PC-9 (cell line): ENCODE measurements around the gene FAM171A1. TPM values are rescaled to one million over a fixed set of nuclear protein-coding genes. Genes with fewer than 3 reads are reported as not detected.

Source experiments
- BruUV-seq: library from RNA; stranded (reverse); fragments of 400-500 nt; replicated peaks from 2 replicates; lab custom pipeline; 2021; lab: Mats Ljungman, UMichigan
- CTCF ChIA-PET: fragments of 300-600 bp; sonication (Branson Sonifier 250); formaldehyde crosslinking; loops from one replicate; lab custom pipeline; 2022; ENCODE audit warnings: antibody characterized with exemption; lab: Charles Lee
- POLR2A ChIA-PET: fragments of 300-600 bp; sonication (Branson Sonifier 250); formaldehyde crosslinking; loops from one replicate; lab custom pipeline; 2022; ENCODE audit warnings: antibody characterized with exemption; ENCODE audit not compliant: unreplicated experiment; lab: Charles Lee
- DNase-seq, 2 experiments: peaks; one replicate each; pipeline versions ENCODE4 v3.0.0 to v3.0.0-alpha.2; 2015 to 2022; ENCODE audit warnings: mixed read lengths in 1 of 2
- H2AFZ ChIP-seq: fragments of 200-600 bp; sonication (generic); 2 replicates; pipeline ENCODE4 v1.8.1; 2017; ENCODE audit warnings: antibody characterized with exemption
- H3F3A ChIP-seq: fragments of 200-600 bp; sonication (generic); 2 replicates; pipeline ENCODE4 v1.8.1; 2017; ENCODE audit warnings: antibody characterized with exemption, mild to moderate bottlenecking, low read depth; ENCODE audit not compliant: insufficient read depth
- H3K27ac ChIP-seq: fragments of 200-600 bp; sonication (generic); 2 replicates; pipeline ENCODE4 v1.6.1; 2016; ENCODE audit warnings: mixed run types
- H3K27me3 ChIP-seq: fragments of 200-600 bp; sonication (generic); 2 replicates; pipeline ENCODE4 v1.6.1; 2016; ENCODE audit warnings: low read depth, mixed run types; ENCODE audit not compliant: insufficient read depth
- H3K36me3 ChIP-seq: fragments of 200-600 bp; sonication (generic); 2 replicates; pipeline ENCODE4 v1.6.1; 2016; ENCODE audit warnings: low read depth, mixed run types
- H3K4me1 ChIP-seq: fragments of 200-600 bp; sonication (generic); replicated peaks from 2 replicates; pipeline ENCODE4 v1.6.1; 2016; ENCODE audit warnings: mixed run types; ENCODE audit not compliant: insufficient read depth
- H3K4me2 ChIP-seq: fragments of 200-600 bp; sonication (generic); 2 replicates; pipeline ENCODE4 v1.6.1; 2017; ENCODE audit warnings: mixed run types
- H3K4me3 ChIP-seq: fragments of 200-600 bp; sonication (generic); 2 replicates; pipeline ENCODE4 v1.6.1; 2016; ENCODE audit warnings: mixed run types
- H3K79me2 ChIP-seq: fragments of 200-600 bp; sonication (generic); 2 replicates; pipeline ENCODE4 v1.6.1; 2017; ENCODE audit warnings: low read depth, mixed run types
- H3K9me2 ChIP-seq: fragments of 200-600 bp; sonication (generic); 2 replicates; pipeline ENCODE4 v1.8.1; 2017; ENCODE audit warnings: mild to moderate bottlenecking; ENCODE audit not compliant: insufficient read depth
- H3K9me3 ChIP-seq: fragments of 200-600 bp; sonication (generic); 2 replicates; pipeline ENCODE4 v1.8.1; 2016; ENCODE audit warnings: low read depth; ENCODE audit not compliant: insufficient read depth
- H4K20me1 ChIP-seq: fragments of 200-600 bp; sonication (generic); 2 replicates; pipeline ENCODE4 v1.8.1; 2017; ENCODE audit not compliant: insufficient read depth
- CTCF ChIP-seq: fragments of 200-600 bp; sonication (generic); conservative IDR thresholded peaks from 2 replicates; pipeline ENCODE4 v1.6.1; 2017; ENCODE audit warnings: mixed run types, antibody characterized with exemption, mild to moderate bottlenecking, moderate library complexity
- EZH2 ChIP-seq: fragments of 200-600 bp; sonication (generic); IDR thresholded peaks from 2 replicates; pipeline ENCODE4 v1.8.0; 2017; ENCODE audit warnings: antibody characterized with exemption, low read depth
- intact Hi-C: fragments of 100-400 bp; cut with micrococcal nuclease; formaldehyde crosslinking; loops from one replicate; pipeline ENCODE4 v1.10.0; 2022; ENCODE audit not compliant: unreplicated experiment
- total RNA-seq: library from RNA; stranded (reverse); gene quantifications from 2 replicates; pipeline ENCODE4 v1.2.3, GENCODE V29; 2021

The FAM171A1 gene
- total RNA-seq, 1 experiment from 2014 or later = 3.0 TPM

GRCh38 chr10:15227611-15228372 lies 143.3 kb downstream of the FAM171A1 start:
- H3K79me2 ChIP-seq = no peaks in the 10 kb centered on the region
- no peaks in the 10 kb centered on the region for H3F3A ChIP-seq
- CTCF ChIA-PET = no interaction called here
- TF ChIP-seq CTCF (no peak), EZH2 (no peak)
- no peak overlapping the region for H3K4me3 ChIP-seq
- no peaks in the 10 kb centered on the region for H3K36me3 ChIP-seq
- no peak overlapping the region for H3K4me2 ChIP-seq
- H3K9me3 ChIP-seq = no peaks in the 10 kb centered on the region
- BruUV-seq = no TSS peak
- POLR2A ChIA-PET = no interaction called here
- no peaks in the 10 kb centered on the region for H4K20me1 ChIP-seq
- no peak overlapping the region for H3K27ac ChIP-seq
- no peak overlapping the region for H2AFZ ChIP-seq
- intact Hi-C loops = no loop called here
- no peaks in the 10 kb centered on the region for H3K4me1 ChIP-seq
- peaks cover 14% of the 10 kb centered on the region for H3K27me3 ChIP-seq
- H3K9me2 ChIP-seq = no peaks in the 10 kb centered on the region
- no peak for DNase-seq

GRCh38 chr10:15225511-15225910 lies 145.6 kb downstream of the FAM171A1 start:
- H4K20me1 ChIP-seq = no peaks in the 10 kb centered on the region
- CTCF ChIA-PET = interaction anchor here (0.6 kb wide), 1 partner anchor 158 kb away, joined by 4 read pairs; no protein-coding TSS in a partner anchor
- H3K4me1 ChIP-seq = no peaks in the 10 kb centered on the region
- no peaks in the 10 kb centered on the region for H3K9me2 ChIP-seq
- TF ChIP-seq EZH2 = no peak
- TF ChIP-seq CTCF = no peak
- H3K4me3 ChIP-seq = no peak overlapping the region
- no peak overlapping the region for H3K4me2 ChIP-seq
- peaks cover 10% of the 10 kb centered on the region for H3K27me3 ChIP-seq
- intact Hi-C loops = no loop called here
- no peaks in the 10 kb centered on the region for H3K79me2 ChIP-seq
- POLR2A ChIA-PET = no interaction called here
- no peak overlapping the region for H2AFZ ChIP-seq
- no peak for DNase-seq
- H3K9me3 ChIP-seq = no peaks in the 10 kb centered on the region
- no TSS peak for BruUV-seq
- H3K27ac ChIP-seq = no peak overlapping the region
- H3K36me3 ChIP-seq = no peaks in the 10 kb centered on the region
- no peaks in the 10 kb centered on the region for H3F3A ChIP-seq

DNA sequence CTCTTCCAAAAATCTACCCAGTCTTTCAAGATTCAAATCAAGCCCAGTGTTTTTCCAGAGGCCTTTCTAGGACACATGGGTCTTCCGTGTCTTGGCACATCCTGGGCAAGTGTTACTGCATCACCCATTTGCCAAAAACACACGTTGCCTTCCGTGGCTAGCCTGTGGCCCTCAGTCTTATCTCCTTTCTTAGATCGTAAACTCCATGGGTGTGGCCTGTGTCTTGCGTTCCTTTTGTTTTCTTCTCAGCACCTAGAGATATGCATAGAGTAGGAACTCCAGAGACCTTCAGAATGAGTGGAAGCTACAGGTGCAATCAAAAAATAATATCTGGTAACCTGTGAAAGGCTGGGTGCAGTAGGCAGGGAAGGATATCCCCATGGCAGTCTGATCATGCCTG lies 146.1 kb downstream of the FAM171A1 start:
- ChIA-PET CTCF (no interaction called here), POLR2A (no interaction called here)
- Histone ChIP-seq H3K79me2 (no peaks in the 10 kb centered on the region), H3K4me1 (no peaks in the 10 kb centered on the region), H3K27ac (no peak overlapping the region), H3K4me2 (no peak overlapping the region), H3K9me2 (no peaks in the 10 kb centered on the region), H3F3A (no peaks in the 10 kb centered on the region), H4K20me1 (no peaks in the 10 kb centered on the region), H3K27me3 (peaks cover 5% of the 10 kb centered on the region), H3K9me3 (no peaks in the 10 kb centered on the region), H2AFZ (no peak overlapping the region), H3K4me3 (no peak overlapping the region), H3K36me3 (no peaks in the 10 kb centered on the region)
- TF ChIP-seq CTCF (no peak), EZH2 (no peak)
- intact Hi-C loops = no loop called here
- DNase-seq = no peak
- no TSS peak for BruUV-seq
